OCI-LY1 (cell line): Measurements from ENCODE around the gene ADARB2.
"Not testable (repeated sequence)": the region's sequence is repeated elsewhere in the genome, so short reads cannot be mapped to it uniquely, and the experiment has no call there.

Experiments
- H2AFZ ChIP-seq: fragments of 200-600 bp; sonication (generic), shearing (Covaris generic); 2 replicates; pipeline ENCODE4 v1.6.0; 2014; ENCODE audit warnings: antibody characterized with exemption, mild to moderate bottlenecking, low read length
- H3F3A ChIP-seq: fragments of 200-600 bp; sonication (generic), shearing (Covaris generic); 2 replicates; pipeline ENCODE4 v1.6.0; 2014; ENCODE audit warnings: mild to moderate bottlenecking, antibody characterized with exemption, low read length, moderate library complexity; ENCODE audit not compliant: insufficient read depth
- H3K27ac ChIP-seq: fragments of 200-600 bp; sonication (generic); 2 replicates; pipeline ENCODE4 v1.5.1; 2014; ENCODE audit warnings: low read length, mixed run types, mild to moderate bottlenecking, low read depth; ENCODE audit not compliant: poor library complexity, severe bottlenecking
- H3K27me3 ChIP-seq: fragments of 200-600 bp; sonication (generic); 2 replicates; pipeline ENCODE4 v1.6.0; 2014; ENCODE audit warnings: antibody characterized with exemption, mild to moderate bottlenecking, low read length, moderate library complexity; ENCODE audit not compliant: insufficient read depth
- H3K36me3 ChIP-seq: fragments of 200-600 bp; sonication (generic); 2 replicates; pipeline ENCODE4 v1.6.1; 2014; ENCODE audit warnings: mild to moderate bottlenecking, antibody characterized with exemption, low read length, moderate library complexity, mixed read lengths; ENCODE audit not compliant: insufficient read depth
- H3K4me1 ChIP-seq: fragments of 200-600 bp; sonication (generic); 2 replicates; pipeline ENCODE4 v1.5.1; 2014; ENCODE audit warnings: mild to moderate bottlenecking, low read length, moderate library complexity; ENCODE audit not compliant: insufficient read depth, severe bottlenecking
- H3K4me2 ChIP-seq: fragments of 200-600 bp; sonication (generic), shearing (Covaris generic); 2 replicates; pipeline ENCODE4 v1.6.1; 2014; ENCODE audit warnings: low read length
- H3K4me3 ChIP-seq: fragments of 200-600 bp; sonication (generic); 2 replicates; pipeline ENCODE4 v1.5.1; 2014; ENCODE audit warnings: low read length, low read depth, mild to moderate bottlenecking, mixed read lengths; ENCODE audit not compliant: poor library complexity, severe bottlenecking
- H3K79me2 ChIP-seq: fragments of 200-600 bp; shearing (Covaris generic); 2 replicates; pipeline ENCODE4 v1.6.1; 2016; ENCODE audit warnings: mixed run types, low read length, mixed read lengths; ENCODE audit not compliant: insufficient read depth
- H3K9ac ChIP-seq: fragments of 200-600 bp; sonication (generic), shearing (Covaris generic); 2 replicates; pipeline ENCODE4 v1.6.1; 2014; ENCODE audit warnings: mild to moderate bottlenecking, low read length, mixed read lengths
- H3K9me2 ChIP-seq: fragments of 200-600 bp; sonication (generic), shearing (Covaris generic); 2 replicates; pipeline ENCODE4 v1.6.1; 2014; ENCODE audit warnings: low read depth, mild to moderate bottlenecking, low read length, mixed read lengths
- H3K9me3 ChIP-seq: fragments of 200-600 bp; shearing (Covaris generic); 2 replicates; pipeline ENCODE4 v1.6.1; 2014; ENCODE audit warnings: low read length, mixed read lengths
- H4K20me1 ChIP-seq: fragments of 200-600 bp; sonication (generic), shearing (Covaris generic); 2 replicates; pipeline ENCODE4 v1.6.0; 2016; ENCODE audit warnings: mild to moderate bottlenecking, low read length; ENCODE audit not compliant: insufficient read depth
- EZH2 ChIP-seq: fragments of 200-600 bp; sonication (generic), shearing (Covaris generic); IDR thresholded peaks from 2 replicates; pipeline ENCODE4 v1.8.0; 2017; ENCODE audit warnings: borderline replicate concordance, mixed run types, mild to moderate bottlenecking, antibody characterized with exemption, low read length, moderate library complexity, mixed read lengths
- TF ChIP-seq, protein P1 (sequence below): fragments of 200-600 bp; sonication (generic), shearing (Covaris generic); IDR thresholded peaks from 2 replicates; pipeline ENCODE4 v1.5.1; 2017; ENCODE audit warnings: mild to moderate bottlenecking, antibody characterized with exemption, low read length, moderate library complexity, mixed read lengths

Gene ADARB2

DNA sequence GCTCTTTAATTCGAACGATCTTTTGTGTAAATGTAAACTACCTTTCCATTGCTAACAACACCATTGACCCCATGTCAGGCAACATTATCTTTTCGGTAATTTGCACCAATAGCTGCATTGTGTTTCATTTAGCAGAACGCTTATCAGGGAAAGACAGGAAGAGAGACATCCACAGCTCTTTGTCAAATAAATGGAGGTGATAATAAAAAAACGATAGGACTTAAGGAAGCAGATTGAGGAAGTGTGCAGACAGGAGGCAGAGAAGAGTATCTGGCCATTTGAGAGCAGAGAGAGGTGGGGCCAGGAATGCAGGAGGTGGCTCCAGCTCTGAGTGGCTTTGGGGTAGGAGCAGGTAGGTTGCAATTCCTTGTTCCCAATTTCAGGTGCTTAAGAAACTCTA lies 37.5 kb upstream of the ADARB2 start:
- Histone ChIP-seq H3K27ac (no peak overlapping the region), H2AFZ (no peak overlapping the region), H4K20me1 (no peaks in the 10 kb centered on the region), H3K4me3 (no peak overlapping the region), H3K27me3 (0 out of 2 replicates have a peak, but pooled peaks cover 4% of the 10 kb centered on the region), H3K4me2 (no peak overlapping the region), H3K36me3 (no peaks in the 10 kb centered on the region), H3K9ac (no peak overlapping the region), H3F3A (no peaks in the 10 kb centered on the region), H3K9me3 (no peaks in the 10 kb centered on the region), H3K4me1 (no peaks in the 10 kb centered on the region), H3K9me2 (no peaks in the 10 kb centered on the region), H3K79me2 (no peaks in the 10 kb centered on the region)
- TF ChIP-seq, protein P1, sequence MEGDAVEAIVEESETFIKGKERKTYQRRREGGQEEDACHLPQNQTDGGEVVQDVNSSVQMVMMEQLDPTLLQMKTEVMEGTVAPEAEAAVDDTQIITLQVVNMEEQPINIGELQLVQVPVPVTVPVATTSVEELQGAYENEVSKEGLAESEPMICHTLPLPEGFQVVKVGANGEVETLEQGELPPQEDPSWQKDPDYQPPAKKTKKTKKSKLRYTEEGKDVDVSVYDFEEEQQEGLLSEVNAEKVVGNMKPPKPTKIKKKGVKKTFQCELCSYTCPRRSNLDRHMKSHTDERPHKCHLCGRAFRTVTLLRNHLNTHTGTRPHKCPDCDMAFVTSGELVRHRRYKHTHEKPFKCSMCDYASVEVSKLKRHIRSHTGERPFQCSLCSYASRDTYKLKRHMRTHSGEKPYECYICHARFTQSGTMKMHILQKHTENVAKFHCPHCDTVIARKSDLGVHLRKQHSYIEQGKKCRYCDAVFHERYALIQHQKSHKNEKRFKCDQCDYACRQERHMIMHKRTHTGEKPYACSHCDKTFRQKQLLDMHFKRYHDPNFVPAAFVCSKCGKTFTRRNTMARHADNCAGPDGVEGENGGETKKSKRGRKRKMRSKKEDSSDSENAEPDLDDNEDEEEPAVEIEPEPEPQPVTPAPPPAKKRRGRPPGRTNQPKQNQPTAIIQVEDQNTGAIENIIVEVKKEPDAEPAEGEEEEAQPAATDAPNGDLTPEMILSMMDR, result no peak
- TF ChIP-seq EZH2, result no peak

DNA sequence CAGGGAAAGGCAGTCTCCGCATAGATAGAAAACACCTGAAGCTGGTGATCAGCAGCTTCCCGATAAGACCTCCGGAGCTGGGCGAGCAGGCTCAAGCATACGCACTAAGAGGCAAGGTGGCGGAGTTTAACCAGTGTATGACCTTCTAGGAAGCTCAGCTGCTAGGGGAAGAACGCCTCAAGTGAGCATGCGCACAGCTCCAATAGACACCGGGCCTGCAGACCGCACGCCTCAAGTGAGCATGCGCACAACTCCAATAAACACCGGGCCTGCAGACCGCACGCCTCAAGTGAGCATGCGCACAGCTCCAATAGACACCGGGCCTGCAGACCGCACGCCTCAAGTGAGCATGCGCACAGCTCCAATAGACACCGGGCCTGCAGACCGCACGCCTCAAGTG lies 35.9 kb upstream of the ADARB2 start:
- not testable (repeated sequence) for H3K9ac ChIP-seq, H3K9me2 ChIP-seq, H3K36me3 ChIP-seq

DNA sequence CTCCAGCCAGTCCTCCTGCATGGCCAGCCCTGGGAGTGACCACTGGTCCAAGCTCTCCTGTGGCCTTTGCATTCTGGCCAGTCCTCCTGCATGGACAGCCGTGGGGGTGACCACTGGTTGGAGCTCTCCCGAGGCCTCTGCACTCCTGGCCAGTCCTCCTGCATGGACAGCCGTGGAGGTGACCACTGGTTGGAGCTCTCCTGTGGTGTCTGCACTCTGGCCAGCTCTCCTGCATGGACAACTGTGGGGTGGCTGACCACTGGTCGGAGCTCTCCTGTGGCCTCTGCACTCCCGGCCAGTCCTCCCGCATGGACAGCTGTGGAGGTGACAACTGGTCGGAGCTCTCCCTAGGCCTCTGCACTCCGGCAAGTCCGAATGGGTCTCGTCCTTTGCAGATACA lies 28.7 kb upstream of the ADARB2 start:
- Histone ChIP-seq H3K4me3 (no peak overlapping the region), H3K9me2 (no peaks in the 10 kb centered on the region), H3K27ac (no peak overlapping the region), H3K27me3 (peaks cover 3% of the 10 kb centered on the region; the same call in 1 of the 2 replicates), H4K20me1 (no peaks in the 10 kb centered on the region), H3K79me2 (no peaks in the 10 kb centered on the region), H3K36me3 (no peaks in the 10 kb centered on the region), H3K4me1 (no peaks in the 10 kb centered on the region), H3K9me3 (no peaks in the 10 kb centered on the region), H3K9ac (no peak overlapping the region), H2AFZ (no peak overlapping the region), H3F3A (no peaks in the 10 kb centered on the region), H3K4me2 (no peak overlapping the region)
- no peak for TF ChIP-seq EZH2
- TF ChIP-seq, protein P1, result no peak

More for the DNA sequence above, 35.9 kb upstream of the ADARB2 start:
- not testable (repeated sequence) for H3K4me1 ChIP-seq, H2AFZ ChIP-seq, H3K27ac ChIP-seq, H3K27me3 ChIP-seq, H4K20me1 ChIP-seq, H3K79me2 ChIP-seq, H3K4me2 ChIP-seq, H3F3A ChIP-seq, H3K4me3 ChIP-seq, H3K9me3 ChIP-seq

DNA sequence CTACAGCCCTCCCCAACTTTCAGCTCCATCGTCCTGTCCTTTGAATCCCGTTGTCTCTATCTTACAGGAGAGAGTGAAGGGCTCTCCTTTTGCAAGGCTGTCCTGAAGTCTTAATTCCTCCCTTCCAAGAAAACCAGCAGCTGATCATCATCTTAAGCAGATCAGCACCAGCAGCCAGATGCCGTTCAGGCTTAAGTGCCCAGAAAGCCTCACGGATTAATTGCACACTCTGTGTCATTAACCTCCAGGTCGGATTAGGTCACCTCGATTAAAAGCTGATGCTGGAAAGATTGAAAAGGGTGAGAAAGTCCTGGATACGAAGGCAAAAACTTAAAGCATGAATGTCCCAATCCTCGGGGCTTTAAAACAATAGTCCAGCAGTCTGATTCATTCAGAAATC lies 24.8 kb upstream of the ADARB2 start:
- no peaks in the 10 kb centered on the region for H3K79me2 ChIP-seq
- peaks cover 3% of the 10 kb centered on the region; the same call in 1 of the 2 replicates for H3K27me3 ChIP-seq
- no peaks in the 10 kb centered on the region for H3K36me3 ChIP-seq
- H3K4me1 ChIP-seq, result no peaks in the 10 kb centered on the region
- H3K9me2 ChIP-seq, result no peaks in the 10 kb centered on the region
- TF ChIP-seq, protein P1, result no peak
- no peak for TF ChIP-seq EZH2
- no peak overlapping the region for H3K9ac ChIP-seq
- no peak overlapping the region for H2AFZ ChIP-seq
- no peaks in the 10 kb centered on the region for H3F3A ChIP-seq
- no peak overlapping the region for H3K4me3 ChIP-seq
- H4K20me1 ChIP-seq, result no peaks in the 10 kb centered on the region
- peaks cover 3% of the 10 kb centered on the region; the same call in 1 of the 2 replicates for H3K9me3 ChIP-seq
- no peak overlapping the region for H3K4me2 ChIP-seq
- H3K27ac ChIP-seq, result no peak overlapping the region
